Activated CD8-positive, alpha-beta memory T cell treated with anti-CD3 and anti-CD28 coated beads, Interleukin-2, amount 50 U/mL, for 24 hours (primary cell): Measurements from ENCODE around the gene SLC12A4.

Experiments used
- DNase-seq: peaks from one replicate; pipeline ENCODE4 v3.0.0-alpha.2; 2020; ENCODE audit errors: extremely low read depth

SLC12A4 gene

GRCh38 chr16:67963292-67963661 is 5.2 kb downstream of the SLC12A4 start:
- DNase-seq: no peak

DNA sequence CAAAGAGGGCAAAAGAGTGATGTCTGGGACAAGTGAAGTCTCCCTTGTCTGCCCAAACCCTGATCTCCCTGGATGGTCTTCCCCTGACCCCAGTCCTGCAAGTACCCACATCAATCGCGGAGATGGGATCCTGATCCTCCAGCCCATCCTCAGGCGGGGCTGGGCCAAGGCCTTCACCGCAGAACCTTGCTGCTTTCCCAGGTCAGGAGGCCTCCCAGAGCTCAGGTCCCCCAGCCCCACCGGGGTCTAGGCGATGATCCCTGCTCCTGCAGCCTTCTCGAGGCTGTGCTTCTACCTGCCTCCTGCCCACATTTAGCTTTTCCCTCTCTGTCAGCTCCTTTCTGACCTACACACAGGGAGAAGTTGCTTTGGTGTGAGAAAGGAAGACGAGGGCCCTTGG is 6.3 kb downstream of the SLC12A4 start:
- no peak for DNase-seq

GRCh38 chr16:67961551-67961957 is 6.9 kb downstream of the SLC12A4 start:
- no peak for DNase-seq

- DNase-seq: no peak
These were observed 8.7 kb downstream of the SLC12A4 start for GRCh38 chr16:67959536-67960329.

DNA sequence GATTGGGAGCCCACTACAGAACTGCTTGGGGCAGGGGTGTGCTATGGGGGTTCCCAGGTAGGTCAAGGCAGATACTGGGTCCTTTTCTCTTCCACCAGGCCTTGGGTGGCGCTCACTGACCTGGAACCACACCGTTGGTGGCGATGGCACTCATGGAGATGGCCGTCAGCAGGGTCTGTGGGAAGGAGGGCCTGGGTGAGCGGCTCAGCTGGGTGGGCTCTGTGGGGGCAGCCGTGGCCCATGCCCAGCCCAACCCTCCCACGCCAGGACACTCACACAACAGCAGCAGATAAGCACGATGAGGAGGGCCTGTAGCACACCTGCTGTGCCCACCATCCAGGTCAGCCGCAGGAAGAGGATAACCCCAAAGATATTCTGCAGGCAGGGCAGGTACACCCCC is 10.8 kb downstream of the SLC12A4 start:
- DNase-seq: no peak

DNA sequence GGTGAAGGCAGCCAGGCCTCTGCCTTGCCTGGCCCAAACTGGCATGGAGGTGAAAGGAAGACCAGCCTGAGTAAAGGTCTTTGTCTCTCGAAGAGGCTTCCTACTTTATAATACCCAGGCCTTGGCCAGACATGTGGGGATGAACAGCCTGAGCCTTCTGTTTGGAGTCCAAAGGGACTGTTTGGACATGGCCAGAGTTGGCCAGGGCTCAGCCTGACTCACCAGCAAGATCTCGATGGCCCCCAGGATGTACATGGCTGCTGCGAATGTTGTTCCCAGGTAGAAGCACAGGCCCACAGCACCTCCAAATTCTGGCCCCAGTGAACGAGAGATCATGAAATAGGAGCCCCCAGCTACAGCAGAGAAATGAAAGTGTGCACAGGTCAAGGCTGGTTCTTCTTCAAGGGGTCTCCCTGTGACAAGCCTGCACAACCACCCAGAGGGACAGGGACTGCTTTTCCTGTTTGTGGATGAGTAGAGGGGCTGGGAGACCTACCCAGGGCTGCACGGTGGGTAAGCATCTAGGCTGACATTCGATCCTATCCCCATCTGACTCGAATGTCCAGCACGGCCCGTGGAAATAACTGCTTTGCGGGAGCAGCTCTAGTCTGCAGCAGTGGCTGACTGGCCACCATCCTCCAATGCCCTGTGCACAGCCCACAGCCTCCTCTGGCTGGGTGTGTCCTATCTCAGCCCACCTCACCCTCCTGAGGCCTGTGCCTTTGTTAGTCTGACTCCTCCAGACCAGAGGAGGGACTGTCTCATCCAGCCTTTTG is 13.8 kb downstream of the SLC12A4 start:
- no peak for DNase-seq

- no peak for DNase-seq
These were observed 14.6 kb downstream of the SLC12A4 start for GRCh38 chr16:67953641-67954375.

DNA sequence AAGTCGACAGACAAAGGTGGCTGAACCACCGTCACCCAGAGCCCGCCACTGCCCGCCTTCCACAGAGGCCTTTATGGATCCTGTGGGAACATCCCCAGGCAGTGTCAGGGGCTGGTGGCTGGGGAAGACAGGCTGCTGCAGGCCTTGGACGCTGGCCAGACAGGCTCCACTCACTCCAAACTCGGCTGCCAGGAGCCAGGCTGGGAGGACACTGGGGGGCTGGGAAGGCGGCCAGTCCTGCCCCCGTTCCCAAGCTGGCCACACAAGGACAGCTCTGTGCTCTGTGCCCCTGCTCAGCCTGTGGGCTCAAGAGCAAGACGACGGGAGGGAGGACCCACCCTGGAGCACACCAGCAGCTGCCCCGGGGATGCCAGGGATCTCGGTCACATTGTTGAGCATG is 17.0 kb downstream of the SLC12A4 start:
- DNase-seq: no peak

GRCh38 chr16:67950335-67950843 is 18.0 kb downstream of the SLC12A4 start:
- no peak for DNase-seq

DNA sequence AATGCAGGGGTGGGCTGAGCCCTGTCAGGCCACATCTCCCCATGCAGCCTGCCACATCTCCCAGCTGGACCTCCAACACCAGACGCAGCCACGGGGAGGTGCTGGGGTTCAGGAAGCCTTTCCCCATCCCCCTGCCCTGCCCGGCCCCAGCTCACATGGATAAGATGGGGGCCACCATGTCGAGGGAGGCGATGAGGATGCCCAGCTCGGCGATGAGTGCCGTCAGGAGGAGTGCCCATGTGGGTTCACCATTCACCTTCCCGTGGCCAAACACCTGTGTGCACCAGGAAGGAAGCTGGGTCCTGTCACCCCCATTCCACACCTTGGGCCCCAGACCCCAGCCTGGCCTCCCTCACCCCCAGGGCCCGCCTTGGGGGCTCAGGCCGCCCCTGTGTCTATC is 18.8 kb downstream of the SLC12A4 start:
- no peak for DNase-seq

DNA sequence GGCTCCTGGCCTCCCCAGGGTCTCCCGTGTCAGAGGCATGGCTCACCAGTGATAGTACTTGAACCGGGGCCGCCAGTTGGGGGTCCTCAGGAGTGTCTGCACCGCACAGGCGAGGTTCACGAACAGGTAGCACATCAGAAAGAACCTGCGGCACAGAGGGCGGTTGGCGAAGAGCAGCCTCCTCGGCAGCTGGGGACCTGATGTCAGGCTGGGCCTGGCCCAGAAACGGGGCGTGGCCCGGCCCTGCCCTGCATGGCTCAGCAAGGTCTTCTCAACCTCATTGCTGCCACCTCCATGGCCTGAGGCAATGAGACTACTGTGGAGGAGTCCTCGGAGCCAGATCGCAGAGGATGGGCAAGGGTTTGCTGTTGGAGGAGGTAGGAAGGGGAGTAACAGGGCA is 20.4 kb downstream of the SLC12A4 start:
- no peak for DNase-seq

DNA sequence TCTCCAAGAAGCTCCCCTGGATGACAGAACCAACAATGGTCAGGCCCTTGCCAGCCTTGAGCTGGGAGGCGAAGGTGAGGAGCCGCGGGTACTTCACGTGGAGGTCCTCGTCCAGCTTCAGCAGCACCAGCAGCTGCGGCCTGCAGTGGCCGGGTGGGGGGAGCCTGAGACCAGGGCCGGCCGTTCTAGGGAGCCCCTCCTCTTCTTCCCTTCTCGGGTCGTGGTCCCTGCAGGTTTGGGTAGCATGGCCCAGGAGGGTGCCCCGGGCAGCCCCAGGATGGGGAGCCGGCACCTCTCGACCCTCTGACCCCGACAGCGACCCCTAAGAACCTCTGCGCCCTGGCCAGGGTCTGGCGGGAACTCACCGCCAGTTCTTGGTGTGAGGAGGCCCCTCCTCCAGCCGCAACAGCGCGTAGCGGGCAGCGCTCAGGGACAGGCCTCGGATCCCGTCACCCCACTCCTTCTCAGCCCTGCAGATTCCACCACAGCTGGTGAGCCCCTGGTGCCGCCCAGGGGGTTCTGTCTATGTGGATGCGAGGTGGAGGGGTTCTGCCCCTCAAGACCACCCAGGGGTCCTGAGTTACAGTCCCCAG is 21.4 kb downstream of the SLC12A4 start:
- no peak for DNase-seq

GRCh38 chr16:67946128-67946569 is 22.3 kb downstream of the SLC12A4 start:
- no peak for DNase-seq

DNA sequence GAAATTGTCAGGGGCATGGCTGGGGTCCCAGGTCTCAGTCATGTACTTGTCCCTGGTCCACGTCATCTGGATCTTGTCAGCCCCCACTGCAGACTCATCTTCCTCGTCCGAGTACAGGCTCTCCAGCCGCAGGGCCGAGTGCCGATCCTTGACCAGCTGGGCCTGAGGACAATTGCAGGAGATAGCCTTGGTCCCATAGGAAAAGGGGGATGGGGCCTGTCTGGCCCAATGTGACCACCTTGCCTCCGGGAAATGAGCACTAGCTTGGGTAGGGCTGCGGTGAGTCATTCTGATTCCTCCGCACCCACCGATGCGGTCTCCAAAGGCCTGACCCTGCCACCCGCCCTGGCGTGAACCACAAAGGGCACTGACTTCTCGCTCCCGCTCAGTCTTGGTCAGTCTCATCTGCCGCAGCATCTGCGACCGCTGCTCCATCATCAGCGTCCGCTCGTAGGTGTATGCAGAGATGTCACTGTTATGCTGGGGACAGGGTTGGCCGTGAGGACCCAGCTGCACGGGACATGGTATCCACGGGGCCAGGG is 23.0 kb downstream of the SLC12A4 start:
- DNase-seq: no peak

- DNase-seq: no peak
These were observed 23.6 kb downstream of the SLC12A4 start for GRCh38 chr16:67944690-67945391.

GRCh38 chr16:67943619-67944504 is 24.6 kb downstream of the SLC12A4 start, which contains the start of gene LCAT:
Gene LCAT, minus strand, starts transcription at chr16:67944120. Its CDS starts 19 bp downstream, at chr16:67944101.
- no peak for DNase-seq

DNA sequence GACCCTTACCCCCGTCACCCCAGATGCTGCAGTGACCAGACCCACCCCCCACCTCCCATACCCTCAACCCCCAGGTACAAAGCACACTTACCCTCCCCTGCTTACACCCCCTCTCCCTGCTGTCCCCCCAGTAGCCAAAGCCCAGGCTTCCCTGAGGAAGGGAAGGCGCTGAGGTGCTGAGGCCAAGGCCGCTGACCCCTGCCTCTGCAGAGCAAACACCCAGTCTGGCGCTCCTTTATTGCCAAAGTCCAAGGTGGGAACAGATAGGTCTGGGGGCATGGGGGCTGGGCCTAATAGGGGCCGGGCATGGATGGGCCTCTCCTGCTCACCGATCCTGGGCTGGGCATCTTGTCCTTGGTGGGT is 25.2 kb downstream of the SLC12A4 start:
- DNase-seq: no peak

DNA sequence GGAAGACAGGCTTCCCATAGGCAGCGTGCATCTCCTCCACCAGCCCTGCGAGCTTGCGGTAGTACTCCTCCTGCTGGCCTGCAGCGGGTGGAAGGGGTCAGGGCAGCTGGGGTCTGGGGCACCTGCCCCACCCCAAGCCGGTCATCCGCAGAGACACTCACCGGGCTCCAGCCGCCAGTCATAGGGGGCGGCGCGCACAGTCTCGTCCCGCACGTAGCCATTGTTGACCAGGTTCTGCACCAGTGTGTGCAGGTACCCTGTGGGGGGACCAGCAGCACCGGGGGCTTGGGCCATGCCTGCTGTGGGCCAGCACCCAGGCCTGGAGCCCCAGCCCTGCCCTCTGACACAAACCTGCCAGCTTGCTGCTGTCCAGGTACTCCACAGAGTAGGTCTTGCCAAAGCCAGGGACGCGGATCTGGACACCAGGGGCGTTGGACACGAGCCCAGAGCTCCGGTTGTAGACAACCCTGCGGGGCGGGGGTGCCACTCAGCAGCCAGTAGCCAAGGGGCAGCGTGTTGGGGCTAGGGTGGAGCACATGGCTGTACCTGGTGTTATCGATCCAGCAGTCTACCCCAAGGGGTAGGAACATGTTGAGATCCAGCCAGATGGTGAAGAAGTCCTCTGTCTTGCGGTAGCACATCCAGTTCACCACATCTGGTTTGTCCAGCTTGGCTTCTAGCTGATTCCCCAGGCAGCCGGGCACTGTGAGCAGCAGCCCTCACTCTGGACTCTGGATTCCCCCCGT is 25.8 kb downstream of the SLC12A4 start:
- DNase-seq: no peak

- DNase-seq: no peak
These were observed 26.3 kb downstream of the SLC12A4 start for GRCh38 chr16:67942200-67942509.
